WTC11 (cell line): ENCODE results near the gene LPP. TPM values are rescaled to one million over a fixed set of nuclear protein-coding genes. Genes with fewer than 3 reads are reported as not detected.

Experiments used
- ATAC-seq: fragments of 200-7000 bp; cut with Tn5 transposase; 2 replicates; pipeline ENCODE4 v1.10.0; 2021; ENCODE audit warnings: mild to moderate bottlenecking, moderate library complexity
- CTCF ChIA-PET: fragments of 300-600 bp; sonication (Branson Sonifier 250); formaldehyde crosslinking; loops from one replicate; lab custom pipeline; 2021; ENCODE audit warnings: antibody characterized with exemption; lab: Charles Lee
- POLR2A ChIA-PET: fragments of 350-600 bp; sonication (Branson Sonifier 250); formaldehyde crosslinking; loops from one replicate; lab custom pipeline; 2021; ENCODE audit warnings: antibody characterized with exemption; lab: Charles Lee
- DNase-seq: peaks from one replicate; pipeline ENCODE4 v3.0.0; 2021; ENCODE audit warnings: low spot score
- H3K27ac Mint-ChIP-seq: 2 replicates; pipeline ENCODE4 v1.8.0; 2021; ENCODE audit warnings: mixed read lengths
- H3K27me3 Mint-ChIP-seq: 2 replicates; pipeline ENCODE4 v1.8.0; 2021; ENCODE audit warnings: low read depth, mild to moderate bottlenecking, moderate library complexity, mixed read lengths
- H3K36me3 Mint-ChIP-seq: 2 replicates; pipeline ENCODE4 v1.8.0; 2021; ENCODE audit warnings: mixed read lengths
- H3K4me1 Mint-ChIP-seq: 2 replicates; pipeline ENCODE4 v1.8.0; 2022; ENCODE audit warnings: mixed read lengths
- H3K4me3 Mint-ChIP-seq: 2 replicates; pipeline ENCODE4 v1.8.0; 2021; ENCODE audit warnings: mild to moderate bottlenecking, moderate library complexity, mixed read lengths
- H3K9me3 Mint-ChIP-seq: 2 replicates; pipeline ENCODE4 v1.8.0; 2021; ENCODE audit warnings: mixed read lengths
- E2F5 ChIP-seq: sonication (generic); formaldehyde crosslinking; IDR thresholded peaks from 2 replicates; pipeline ENCODE4 v1.8.1; 2022; ENCODE audit warnings: mild to moderate bottlenecking, moderate library complexity, missing genetic modification reagents
- FOXK1 ChIP-seq: sonication (generic); formaldehyde crosslinking; IDR thresholded peaks from 2 replicates; pipeline ENCODE4 v1.8.0; 2022; ENCODE audit warnings: mild to moderate bottlenecking, moderate library complexity, missing genetic modification reagents
- GTF2I ChIP-seq: fragments of 250-450 bp; sonication (Bioruptor Pico); conservative IDR thresholded peaks from 2 replicates; pipeline ENCODE4 v1.4.0; 2021; ENCODE audit warnings: mild to moderate bottlenecking
- JAZF1 ChIP-seq: fragments of 250-450 bp; sonication (Bioruptor Pico); IDR thresholded peaks from 2 replicates; pipeline ENCODE4 v1.9.0; 2021; ENCODE audit warnings: moderate library complexity, mild to moderate bottlenecking, inconsistent platforms
- NR2C2 ChIP-seq: sonication (generic); formaldehyde crosslinking; IDR thresholded peaks from 2 replicates; pipeline ENCODE4 v1.8.0; 2022; ENCODE audit warnings: mild to moderate bottlenecking, missing genetic modification reagents
- PRRX2 ChIP-seq: fragments of 250-450 bp; sonication (Bioruptor Pico); IDR thresholded peaks from 2 replicates; pipeline ENCODE4 v1.8.0; 2021; ENCODE audit warnings: mild to moderate bottlenecking
- RORB ChIP-seq: fragments of 250-450 bp; sonication (Bioruptor Pico); IDR thresholded peaks from 2 replicates; pipeline ENCODE4 v1.9.0; 2021; ENCODE audit warnings: mild to moderate bottlenecking
- SP1 ChIP-seq: sonication (generic); formaldehyde crosslinking; conservative IDR thresholded peaks from 2 replicates; pipeline ENCODE4 v1.8.1; 2022; ENCODE audit warnings: missing genetic modification reagents
- USF1 ChIP-seq: sonication (generic); formaldehyde crosslinking; IDR thresholded peaks from 2 replicates; pipeline ENCODE4 v1.8.0; 2022; ENCODE audit warnings: mild to moderate bottlenecking, missing genetic modification reagents
- ZNF232 ChIP-seq: sonication (generic); formaldehyde crosslinking; IDR thresholded peaks from 2 replicates; pipeline ENCODE4 v1.8.0; 2022; ENCODE audit warnings: mild to moderate bottlenecking, missing genetic modification reagents
- ZNF263 ChIP-seq: sonication (generic); formaldehyde crosslinking; IDR thresholded peaks from 2 replicates; pipeline ENCODE4 v1.8.1; 2022; ENCODE audit warnings: low read depth, mild to moderate bottlenecking, moderate library complexity, missing genetic modification reagents
- ZNF396 ChIP-seq: fragments of 250-450 bp; sonication (Bioruptor Pico); IDR thresholded peaks from 2 replicates; pipeline ENCODE4 v1.8.0; 2021; ENCODE audit warnings: mild to moderate bottlenecking, moderate library complexity, borderline replicate concordance
- ZNF425 ChIP-seq: fragments of 250-450 bp; sonication (Bioruptor Pico); conservative IDR thresholded peaks from 2 replicates; pipeline ENCODE4 v1.9.0; 2021; ENCODE audit warnings: mild to moderate bottlenecking
- total RNA-seq: library from RNA; stranded (reverse); gene quantifications from 3 replicates; pipeline ENCODE4 v1.2.3, GENCODE V29; 2021
- TF ChIP-seq, protein P1 (sequence below): sonication (generic); formaldehyde crosslinking; conservative IDR thresholded peaks from 2 replicates; pipeline ENCODE4 v1.8.1; 2023; ENCODE audit warnings: mild to moderate bottlenecking, low read depth, missing genetic modification reagents, moderate library complexity
- TF ChIP-seq, protein P2 (sequence below): sonication (generic); formaldehyde crosslinking; IDR thresholded peaks from 2 replicates; pipeline ENCODE4 v1.8.0; 2023; ENCODE audit warnings: mild to moderate bottlenecking, missing genetic modification reagents
- TF ChIP-seq, protein P3 (sequence below): sonication (generic); formaldehyde crosslinking; IDR thresholded peaks from 2 replicates; pipeline ENCODE4 v1.8.0; 2023; ENCODE audit warnings: missing genetic modification reagents, mild to moderate bottlenecking, borderline replicate concordance

The LPP gene
- total RNA-seq, 1 experiment from 2014 or later, result 49.6 TPM

DNA sequence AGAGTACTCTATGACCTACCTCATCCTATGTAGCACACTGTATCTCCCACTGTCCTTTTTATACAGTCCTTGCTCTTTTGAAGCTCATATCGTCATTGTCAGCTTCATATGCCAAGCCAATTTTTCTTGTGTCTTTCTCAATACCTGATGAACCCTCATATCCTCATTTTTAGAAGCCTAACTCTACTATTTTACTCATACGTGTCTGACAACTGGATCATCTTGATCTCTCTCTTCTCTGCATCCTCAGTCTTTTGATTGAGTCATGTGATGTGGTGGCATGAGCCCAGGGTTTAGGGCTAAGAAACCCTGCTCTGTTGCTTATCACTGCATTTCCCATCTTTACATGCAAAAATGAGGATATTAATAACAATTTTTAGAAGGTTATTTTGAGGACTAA, 352.0 kb downstream of the LPP start (continued):
- TF ChIP-seq, protein P1, sequence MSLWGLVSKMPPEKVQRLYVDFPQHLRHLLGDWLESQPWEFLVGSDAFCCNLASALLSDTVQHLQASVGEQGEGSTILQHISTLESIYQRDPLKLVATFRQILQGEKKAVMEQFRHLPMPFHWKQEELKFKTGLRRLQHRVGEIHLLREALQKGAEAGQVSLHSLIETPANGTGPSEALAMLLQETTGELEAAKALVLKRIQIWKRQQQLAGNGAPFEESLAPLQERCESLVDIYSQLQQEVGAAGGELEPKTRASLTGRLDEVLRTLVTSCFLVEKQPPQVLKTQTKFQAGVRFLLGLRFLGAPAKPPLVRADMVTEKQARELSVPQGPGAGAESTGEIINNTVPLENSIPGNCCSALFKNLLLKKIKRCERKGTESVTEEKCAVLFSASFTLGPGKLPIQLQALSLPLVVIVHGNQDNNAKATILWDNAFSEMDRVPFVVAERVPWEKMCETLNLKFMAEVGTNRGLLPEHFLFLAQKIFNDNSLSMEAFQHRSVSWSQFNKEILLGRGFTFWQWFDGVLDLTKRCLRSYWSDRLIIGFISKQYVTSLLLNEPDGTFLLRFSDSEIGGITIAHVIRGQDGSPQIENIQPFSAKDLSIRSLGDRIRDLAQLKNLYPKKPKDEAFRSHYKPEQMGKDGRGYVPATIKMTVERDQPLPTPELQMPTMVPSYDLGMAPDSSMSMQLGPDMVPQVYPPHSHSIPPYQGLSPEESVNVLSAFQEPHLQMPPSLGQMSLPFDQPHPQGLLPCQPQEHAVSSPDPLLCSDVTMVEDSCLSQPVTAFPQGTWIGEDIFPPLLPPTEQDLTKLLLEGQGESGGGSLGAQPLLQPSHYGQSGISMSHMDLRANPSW, result no peak
- TF ChIP-seq, protein P2, sequence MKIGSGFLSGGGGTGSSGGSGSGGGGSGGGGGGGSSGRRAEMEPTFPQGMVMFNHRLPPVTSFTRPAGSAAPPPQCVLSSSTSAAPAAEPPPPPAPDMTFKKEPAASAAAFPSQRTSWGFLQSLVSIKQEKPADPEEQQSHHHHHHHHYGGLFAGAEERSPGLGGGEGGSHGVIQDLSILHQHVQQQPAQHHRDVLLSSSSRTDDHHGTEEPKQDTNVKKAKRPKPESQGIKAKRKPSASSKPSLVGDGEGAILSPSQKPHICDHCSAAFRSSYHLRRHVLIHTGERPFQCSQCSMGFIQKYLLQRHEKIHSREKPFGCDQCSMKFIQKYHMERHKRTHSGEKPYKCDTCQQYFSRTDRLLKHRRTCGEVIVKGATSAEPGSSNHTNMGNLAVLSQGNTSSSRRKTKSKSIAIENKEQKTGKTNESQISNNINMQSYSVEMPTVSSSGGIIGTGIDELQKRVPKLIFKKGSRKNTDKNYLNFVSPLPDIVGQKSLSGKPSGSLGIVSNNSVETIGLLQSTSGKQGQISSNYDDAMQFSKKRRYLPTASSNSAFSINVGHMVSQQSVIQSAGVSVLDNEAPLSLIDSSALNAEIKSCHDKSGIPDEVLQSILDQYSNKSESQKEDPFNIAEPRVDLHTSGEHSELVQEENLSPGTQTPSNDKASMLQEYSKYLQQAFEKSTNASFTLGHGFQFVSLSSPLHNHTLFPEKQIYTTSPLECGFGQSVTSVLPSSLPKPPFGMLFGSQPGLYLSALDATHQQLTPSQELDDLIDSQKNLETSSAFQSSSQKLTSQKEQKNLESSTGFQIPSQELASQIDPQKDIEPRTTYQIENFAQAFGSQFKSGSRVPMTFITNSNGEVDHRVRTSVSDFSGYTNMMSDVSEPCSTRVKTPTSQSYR, result no peak
- TF ChIP-seq, protein P3, sequence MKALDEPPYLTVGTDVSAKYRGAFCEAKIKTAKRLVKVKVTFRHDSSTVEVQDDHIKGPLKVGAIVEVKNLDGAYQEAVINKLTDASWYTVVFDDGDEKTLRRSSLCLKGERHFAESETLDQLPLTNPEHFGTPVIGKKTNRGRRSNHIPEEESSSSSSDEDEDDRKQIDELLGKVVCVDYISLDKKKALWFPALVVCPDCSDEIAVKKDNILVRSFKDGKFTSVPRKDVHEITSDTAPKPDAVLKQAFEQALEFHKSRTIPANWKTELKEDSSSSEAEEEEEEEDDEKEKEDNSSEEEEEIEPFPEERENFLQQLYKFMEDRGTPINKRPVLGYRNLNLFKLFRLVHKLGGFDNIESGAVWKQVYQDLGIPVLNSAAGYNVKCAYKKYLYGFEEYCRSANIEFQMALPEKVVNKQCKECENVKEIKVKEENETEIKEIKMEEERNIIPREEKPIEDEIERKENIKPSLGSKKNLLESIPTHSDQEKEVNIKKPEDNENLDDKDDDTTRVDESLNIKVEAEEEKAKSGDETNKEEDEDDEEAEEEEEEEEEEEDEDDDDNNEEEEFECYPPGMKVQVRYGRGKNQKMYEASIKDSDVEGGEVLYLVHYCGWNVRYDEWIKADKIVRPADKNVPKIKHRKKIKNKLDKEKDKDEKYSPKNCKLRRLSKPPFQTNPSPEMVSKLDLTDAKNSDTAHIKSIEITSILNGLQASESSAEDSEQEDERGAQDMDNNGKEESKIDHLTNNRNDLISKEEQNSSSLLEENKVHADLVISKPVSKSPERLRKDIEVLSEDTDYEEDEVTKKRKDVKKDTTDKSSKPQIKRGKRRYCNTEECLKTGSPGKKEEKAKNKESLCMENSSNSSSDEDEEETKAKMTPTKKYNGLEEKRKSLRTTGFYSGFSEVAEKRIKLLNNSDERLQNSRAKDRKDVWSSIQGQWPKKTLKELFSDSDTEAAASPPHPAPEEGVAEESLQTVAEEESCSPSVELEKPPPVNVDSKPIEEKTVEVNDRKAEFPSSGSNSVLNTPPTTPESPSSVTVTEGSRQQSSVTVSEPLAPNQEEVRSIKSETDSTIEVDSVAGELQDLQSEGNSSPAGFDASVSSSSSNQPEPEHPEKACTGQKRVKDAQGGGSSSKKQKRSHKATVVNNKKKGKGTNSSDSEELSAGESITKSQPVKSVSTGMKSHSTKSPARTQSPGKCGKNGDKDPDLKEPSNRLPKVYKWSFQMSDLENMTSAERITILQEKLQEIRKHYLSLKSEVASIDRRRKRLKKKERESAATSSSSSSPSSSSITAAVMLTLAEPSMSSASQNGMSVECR (CRISPR knock-in tag), result no peak
- TF ChIP-seq FOXK1 (CRISPR knock-in tag), result no peak
- TF ChIP-seq NR2C2 (CRISPR knock-in tag), result no peak
- TF ChIP-seq USF1 (CRISPR knock-in tag), result no peak
- no peak for TF ChIP-seq GTF2I (CRISPR knock-in tag)
- TF ChIP-seq, all 79 proteins: peak for 0

GRCh38 chr3:188506446-188506845, 352.5 kb downstream of the LPP start:
- Mint-ChIP-seq H3K9me3 (peaks cover 19% of the 10 kb centered on the region), H3K27me3 (no peaks in the 10 kb centered on the region), H3K4me3 (no peak overlapping the region), H3K4me1 (peaks cover 23% of the 10 kb centered on the region), H3K36me3 (peaks cover 14% of the 10 kb centered on the region), H3K27ac (no peak overlapping the region)
- POLR2A ChIA-PET, result no interaction called here
- DNase-seq, result no peak
- CTCF ChIA-PET, result no interaction called here
- ATAC-seq, result no peak
- TF ChIP-seq E2F5 (CRISPR knock-in tag), result no peak
- no peak for TF ChIP-seq USF1 (CRISPR knock-in tag)
- no peak for TF ChIP-seq ZNF263
- no peak for TF ChIP-seq RORB (CRISPR knock-in tag)
- no peak for TF ChIP-seq ZNF425 (CRISPR knock-in tag)
- TF ChIP-seq ZNF396 (CRISPR knock-in tag), result no peak
- TF ChIP-seq JAZF1 (CRISPR knock-in tag), result no peak
- TF ChIP-seq, protein P3 (CRISPR knock-in tag), result no peak
- no peak for TF ChIP-seq NR2C2 (CRISPR knock-in tag)
- no peak for TF ChIP-seq ZNF232 (CRISPR knock-in tag)
- no peak for TF ChIP-seq SP1
- no peak for TF ChIP-seq PRRX2
